K562 (cell line): ENCODE measurements around the gene SLC38A7. TPM values are rescaled to one million over a fixed set of nuclear protein-coding genes. Genes with fewer than 3 reads are reported as not detected.

Experiments used
- BRD4 ChIP-seq: fragments of 200-600 bp; sonication (generic); IDR thresholded peaks from 2 replicates; pipeline ENCODE4 v1.6.1; 2017; ENCODE audit warnings: inconsistent platforms
- DIDO1 ChIP-seq: fragments of 450-650 bp; IDR thresholded peaks from 2 replicates; pipeline ENCODE4 v1.6.1; 2016; ENCODE audit warnings: low read depth, missing biosample characterization, missing genetic modification characterization
- EZH2 ChIP-seq: IDR thresholded peaks from 2 replicates; pipeline ENCODE4 v1.6.1; 2012; ENCODE audit warnings: low read depth, mild to moderate bottlenecking, inconsistent platforms, low read length, borderline replicate concordance
- HEY1 ChIP-seq: fragments of 250-450 bp; sonication (Bioruptor Pico); IDR thresholded peaks from 2 replicates; pipeline ENCODE4 v1.5.0; 2020; ENCODE audit warnings: mild to moderate bottlenecking, moderate library complexity, borderline replicate concordance
- HMBOX1 ChIP-seq: sonication (generic); IDR thresholded peaks from 2 replicates; pipeline ENCODE4 v1.6.1; 2016
- PTRF ChIP-seq: fragments of 450-650 bp; IDR thresholded peaks from 2 replicates; pipeline ENCODE4 v1.6.1; 2016; ENCODE audit warnings: mild to moderate bottlenecking, missing genetic modification characterization, missing compliant biosample characterization
- SMARCE1 ChIP-seq: fragments of 450-650 bp; IDR thresholded peaks from 2 replicates; pipeline ENCODE4 v1.7.1; 2016; ENCODE audit warnings: mild to moderate bottlenecking
- THRA ChIP-seq: fragments of 450-650 bp; IDR thresholded peaks from 2 replicates; pipeline ENCODE4 v1.6.1; 2017; ENCODE audit warnings: mild to moderate bottlenecking, moderate library complexity
- TRIM25 ChIP-seq: fragments of 450-650 bp; IDR thresholded peaks from 2 replicates; pipeline ENCODE4 v1.7.0; 2016; ENCODE audit warnings: borderline replicate concordance
- ZNF263 ChIP-seq: sonication (generic); formaldehyde crosslinking; IDR thresholded peaks from 2 replicates; pipeline ENCODE4 v1.8.0; 2022; ENCODE audit warnings: mild to moderate bottlenecking, missing genetic modification reagents, borderline replicate concordance
- ZNF316 ChIP-seq: fragments of 450-650 bp; IDR thresholded peaks from 2 replicates; pipeline ENCODE4 v1.6.1; 2016
- ZNF431 ChIP-seq: sonication (generic); formaldehyde crosslinking; IDR thresholded peaks from 2 replicates; pipeline ENCODE4 v1.8.0; 2022; ENCODE audit warnings: mild to moderate bottlenecking, missing genetic modification reagents
- polyA plus RNA-seq, 8 experiments: library from polyadenylated mRNA; depleted of rRNA in 4 of 8; stranded (reverse) in 5 of 8; unstranded in 3 of 8; fragments of >200 nt; fragmentation: Nextera tagmentation in 2 of 8; fragmentation: Illumina TruSeq in 1 of 8; extraction: Ambion mirVana in 2 of 8; extraction: Trizol in 1 of 8; gene quantifications; 2 replicates each; pipeline versions ENCODE4 v1.2.1 to v1.2.3, GENCODE V29; 2011 to 2014; ENCODE audit warnings: inconsistent platforms in 1 of 8, missing spikeins in 1 of 8
- total RNA-seq, 7 experiments: library from RNA; depleted of rRNA in 6 of 7; stranded (reverse); fragments of >200 nt in 6 of 7; fragmentation: Illumina TruSeq in 2 of 7; extraction: Trizol in 2 of 7; gene quantifications; 2 replicates each; pipeline versions ENCODE4 v1.2.1 to v1.2.3, GENCODE V29; 2011 to 2021; ENCODE audit warnings: low replicate concordance in 1 of 7

SLC38A7 gene
- total and polyA plus RNA-seq, 9 of the 15 experiments (the other 6 are each of a cell fraction or from before 2014, with no cell fraction given): 2.7 to 12.2 (median 6.5) TPM

GRCh38 chr16:58649707-58650106 is 34.9 kb downstream of the SLC38A7 start (continued):
- TF ChIP-seq TRIM25 (no peak), HEY1 (CRISPR knock-in tag) (no peak), THRA (no peak), PTRF (tag) (no peak), HMBOX1 (no peak), ZNF316 (no peak), ZNF431 (CRISPR knock-in tag) (no peak), ZNF263 (no peak), DIDO1 (tag) (no peak), SMARCE1 (no peak), BRD4 (no peak), EZH2 (no peak)
